T-helper 9 cell (primary cell): ENCODE results near the gene NEK8.
"Not testable (repeated sequence)": the region's sequence is repeated elsewhere in the genome, so short reads cannot be mapped to it uniquely, and the experiment has no call there.

ENCODE experiments used
- DNase-seq: peaks from one replicate; pipeline ENCODE4 v3.0.0-alpha.2; 2020

The NEK8 gene

GRCh38 chr17:28774206-28774605, 45.6 kb downstream of the NEK8 start:
- no peak for DNase-seq

DNA sequence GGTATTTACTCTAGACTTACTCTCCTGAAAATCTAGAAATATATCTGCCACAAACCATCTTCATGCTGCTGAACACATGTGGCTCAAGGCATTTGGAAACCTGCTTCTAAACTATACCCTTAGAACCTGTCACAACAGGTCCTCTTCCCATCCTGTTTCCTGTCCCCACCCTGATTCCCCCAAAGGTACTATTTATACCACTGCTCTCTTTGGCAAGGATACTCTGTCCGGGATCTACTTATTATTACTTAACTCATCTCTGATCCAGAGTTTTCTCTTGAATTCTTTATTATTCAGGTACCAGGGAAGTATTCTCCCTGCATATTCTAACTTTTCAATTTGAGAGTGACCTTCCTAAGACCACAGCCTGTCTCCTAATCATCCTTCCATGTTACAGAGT, 48.6 kb downstream of the NEK8 start:
- no peak for DNase-seq

DNA sequence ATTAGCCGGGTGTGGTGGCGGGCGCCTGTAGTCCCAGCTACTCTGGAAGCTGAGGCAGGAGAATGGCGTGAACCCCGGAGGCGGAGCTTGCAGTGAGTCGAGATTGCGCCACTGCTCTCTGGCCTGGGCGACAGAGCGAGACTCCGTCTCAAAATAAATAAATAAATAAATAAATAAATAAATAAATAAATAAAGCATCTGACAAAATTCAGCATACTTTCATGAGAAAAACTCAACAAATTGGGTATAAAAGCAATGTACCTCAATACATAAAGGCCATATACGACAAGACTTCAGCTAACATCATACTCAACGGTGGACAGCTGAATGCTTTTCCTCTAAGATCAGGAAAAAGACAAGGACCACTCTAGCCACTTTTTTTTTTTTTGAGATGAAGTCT, 51.0 kb downstream of the NEK8 start:
- DNase-seq, result not testable (repeated sequence)

DNA sequence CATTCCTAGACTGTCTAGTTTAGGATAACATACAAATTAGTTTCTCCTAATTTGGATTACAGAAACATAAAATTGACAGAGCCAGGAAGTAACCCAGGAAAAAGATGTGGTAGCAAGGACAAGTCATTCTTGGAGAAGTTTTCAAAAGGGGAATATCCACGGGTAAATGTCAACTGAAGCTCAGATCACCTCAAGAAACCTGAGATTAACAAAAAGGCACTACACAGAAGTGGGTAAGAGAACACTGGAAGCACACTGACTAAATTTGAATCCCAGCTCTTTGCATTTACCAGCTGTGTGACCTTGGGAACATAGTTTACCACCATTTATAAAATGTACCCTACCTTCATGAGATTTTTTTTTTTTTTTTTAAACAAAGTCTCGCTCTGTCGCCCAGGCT, 54.6 kb downstream of the NEK8 start:
- no peak for DNase-seq

- no peak for DNase-seq
Observed at GRCh38 chr17:28788100-28788499, 59.5 kb downstream of the NEK8 start.
